ENCODE results near the gene SVOPL. TPM values are rescaled to one million over a fixed set of nuclear protein-coding genes. Genes with fewer than 3 reads are reported as not detected.

SVOPL gene
- total RNA-seq (not detected), polyA plus RNA-seq (not detected)
- long read RNA-seq, donor 1 = 0 reads
- long read RNA-seq, donor 2 = 0 reads
- long read RNA-seq, donor 3 = 0 reads
- long read RNA-seq, donor 4 = 0 reads

- no peak for ATAC-seq
- H3K4me3 ChIP-seq (ENCODE audit: low read length) = no peak within 1 kb of the TSS
- 64% methylated on average over 7 of the region's 7 CpGs for WGBS
- no peaks in the 10 kb centered on the region for H3K9me3 ChIP-seq (ENCODE audit: control insufficient read depth, low read length)
- no peaks in the 10 kb centered on the region for H3K4me1 ChIP-seq (ENCODE audit: control insufficient read depth, insufficient read depth, low read length)
- H3K27me3 ChIP-seq (ENCODE audit: control insufficient read depth, insufficient read depth) = no peaks in the 10 kb centered on the region
- intact Hi-C loops (cut with DNase I) = no loop called here
- no peak within 1 kb of the TSS for H3K27ac ChIP-seq (ENCODE audit: low read length)
- DNase-seq = no peak
Observed at GRCh38 chr7:138700857-138701536, at the start of gene SVOPL. SVOPL (minus strand) TSS chr7:138701362; CDS start chr7:138679045, 22,317 bp downstream.

GRCh38 chr7:138750473-138750872 is 49.3 kb upstream of the SVOPL start:
- Histone ChIP-seq H3K4me3 (ENCODE audit: low read length) (no peak overlapping the region), H3K4me1 (ENCODE audit: control insufficient read depth, insufficient read depth, low read length) (no peaks in the 10 kb centered on the region), H3K27me3 (ENCODE audit: control insufficient read depth, insufficient read depth) (no peaks in the 10 kb centered on the region), H3K27ac (ENCODE audit: low read length) (no peak overlapping the region), H3K9me3 (ENCODE audit: control insufficient read depth, low read length) (no peaks in the 10 kb centered on the region)
- 96% methylated on average over 15 of the region's 15 CpGs for WGBS
- ATAC-seq (no peak), DNase-seq (no peak)
- intact Hi-C loops (cut with DNase I) = no loop called here

- Histone ChIP-seq H3K27me3 (ENCODE audit: control insufficient read depth, insufficient read depth) (no peaks in the 10 kb centered on the region), H3K4me1 (ENCODE audit: control insufficient read depth, insufficient read depth, low read length) (no peaks in the 10 kb centered on the region), H3K4me3 (ENCODE audit: low read length) (no peak overlapping the region), H3K9me3 (ENCODE audit: control insufficient read depth, low read length) (no peaks in the 10 kb centered on the region), H3K27ac (ENCODE audit: low read length) (no peak overlapping the region)
- intact Hi-C loops (cut with DNase I) = no loop called here
- no peak for DNase-seq
- no peak for ATAC-seq
- WGBS = 72% methylated on average over 3 of the region's 3 CpGs
Observed at GRCh38 chr7:138749960-138750359, 48.8 kb upstream of the SVOPL start.

- H3K4me3 ChIP-seq (ENCODE audit: low read length) = no peak overlapping the region
Observed at GRCh38 chr7:138748666-138749065, 47.5 kb upstream of the SVOPL start.

GRCh38 chr7:138746073-138746472 is 44.9 kb upstream of the SVOPL start:
- no peak overlapping the region for H3K4me3 ChIP-seq (ENCODE audit: low read length)
- no peaks in the 10 kb centered on the region for H3K27me3 ChIP-seq (ENCODE audit: control insufficient read depth, insufficient read depth)
- H3K9me3 ChIP-seq (ENCODE audit: control insufficient read depth, low read length) = no peaks in the 10 kb centered on the region
- WGBS = 90% methylated on average over 4 of the region's 4 CpGs
- H3K27ac ChIP-seq (ENCODE audit: low read length) = no peak overlapping the region
- no peaks in the 10 kb centered on the region for H3K4me1 ChIP-seq (ENCODE audit: control insufficient read depth, insufficient read depth, low read length)
- intact Hi-C loops (cut with DNase I) = no loop called here
- no peak for DNase-seq
- ATAC-seq = no peak

More at GRCh38 chr7:138748666-138749065, 47.5 kb upstream of the SVOPL start:
- ATAC-seq (no peak), DNase-seq (no peak)
- 86% methylated on average over 6 of the region's 6 CpGs for WGBS
- Histone ChIP-seq H3K9me3 (ENCODE audit: control insufficient read depth, low read length) (no peaks in the 10 kb centered on the region), H3K27me3 (ENCODE audit: control insufficient read depth, insufficient read depth) (no peaks in the 10 kb centered on the region), H3K27ac (ENCODE audit: low read length) (no peak overlapping the region), H3K4me1 (ENCODE audit: control insufficient read depth, insufficient read depth, low read length) (no peaks in the 10 kb centered on the region)
- intact Hi-C loops (cut with DNase I) = no loop called here

- intact Hi-C loops (cut with DNase I) = no loop called here
- H3K4me1 ChIP-seq (ENCODE audit: control insufficient read depth, insufficient read depth, low read length) = no peaks in the 10 kb centered on the region
- DNase-seq = no peak
- H3K27me3 ChIP-seq (ENCODE audit: control insufficient read depth, insufficient read depth) = no peaks in the 10 kb centered on the region
- H3K9me3 ChIP-seq (ENCODE audit: control insufficient read depth, low read length) = no peaks in the 10 kb centered on the region
- 92% methylated on average over 7 of the region's 7 CpGs for WGBS
- no peak for ATAC-seq
- no peak overlapping the region for H3K4me3 ChIP-seq (ENCODE audit: low read length)
- no peak overlapping the region for H3K27ac ChIP-seq (ENCODE audit: low read length)
Observed at GRCh38 chr7:138745189-138745588, 44.0 kb upstream of the SVOPL start.

GRCh38 chr7:138741453-138741735 is 40.2 kb upstream of the SVOPL start:
- no peak for ATAC-seq
- WGBS = 92% methylated on average over 5 of the region's 5 CpGs
- intact Hi-C loops (cut with DNase I) = no loop called here
- Histone ChIP-seq H3K4me3 (ENCODE audit: low read length) (no peak overlapping the region), H3K27ac (ENCODE audit: low read length) (no peak overlapping the region), H3K4me1 (ENCODE audit: control insufficient read depth, insufficient read depth, low read length) (no peaks in the 10 kb centered on the region), H3K9me3 (ENCODE audit: control insufficient read depth, low read length) (no peaks in the 10 kb centered on the region), H3K27me3 (ENCODE audit: control insufficient read depth, insufficient read depth) (no peaks in the 10 kb centered on the region)
- DNase-seq = no peak

- no peak for ATAC-seq
- no peak overlapping the region for H3K4me3 ChIP-seq (ENCODE audit: low read length)
- H3K4me1 ChIP-seq (ENCODE audit: control insufficient read depth, insufficient read depth, low read length) = no peaks in the 10 kb centered on the region
- H3K27me3 ChIP-seq (ENCODE audit: control insufficient read depth, insufficient read depth) = no peaks in the 10 kb centered on the region
- intact Hi-C loops (cut with DNase I) = loop anchor here in 3 of 4 donors (5.0 kb wide), 1 partner anchor 578 kb away; no protein-coding TSS in a partner anchor
- no peaks in the 10 kb centered on the region for H3K9me3 ChIP-seq (ENCODE audit: control insufficient read depth, low read length)
- 93% methylated on average over 1 of the region's 1 CpG for WGBS
- DNase-seq = no peak
- H3K27ac ChIP-seq (ENCODE audit: low read length) = no peak overlapping the region
Observed at GRCh38 chr7:138739859-138740258, 38.7 kb upstream of the SVOPL start.

GRCh38 chr7:138738551-138739335 is 37.6 kb upstream of the SVOPL start:
- DNase-seq (peak; percentile 75 to 94 (median 89)), ATAC-seq (peak; percentile 78 to 82)
- Histone ChIP-seq H3K4me1 (ENCODE audit: control insufficient read depth, insufficient read depth, low read length) (no peaks in the 10 kb centered on the region), H3K9me3 (ENCODE audit: control insufficient read depth, low read length) (no peaks in the 10 kb centered on the region), H3K27me3 (ENCODE audit: control insufficient read depth, insufficient read depth) (no peaks in the 10 kb centered on the region), H3K4me3 (ENCODE audit: low read length) (no peak overlapping the region), H3K27ac (ENCODE audit: low read length) (no peak overlapping the region)
- WGBS = 28% methylated on average over 14 of the region's 14 CpGs
- intact Hi-C loops (cut with DNase I) = loop anchor here in 3 of 4 donors (5.0 kb wide), 1 partner anchor 576 kb away; no protein-coding TSS in a partner anchor

- no peak for ATAC-seq
- H3K4me1 ChIP-seq (ENCODE audit: control insufficient read depth, insufficient read depth, low read length) = no peaks in the 10 kb centered on the region
- no peak overlapping the region for H3K4me3 ChIP-seq (ENCODE audit: low read length)
- 70% methylated on average over 3 of the region's 3 CpGs for WGBS
- H3K27ac ChIP-seq (ENCODE audit: low read length) = no peak overlapping the region
- H3K9me3 ChIP-seq (ENCODE audit: control insufficient read depth, low read length) = no peaks in the 10 kb centered on the region
- intact Hi-C loops (cut with DNase I) = loop anchor here in 3 of 4 donors (5.0 kb wide), 1 partner anchor 576 kb away; no protein-coding TSS in a partner anchor
- no peaks in the 10 kb centered on the region for H3K27me3 ChIP-seq (ENCODE audit: control insufficient read depth, insufficient read depth)
- no peak for DNase-seq
Observed at GRCh38 chr7:138738114-138738513, 37.0 kb upstream of the SVOPL start.

GRCh38 chr7:138735399-138735798 is 34.2 kb upstream of the SVOPL start:
- no peak for ATAC-seq
- no peaks in the 10 kb centered on the region for H3K9me3 ChIP-seq (ENCODE audit: control insufficient read depth, low read length)
- no peaks in the 10 kb centered on the region for H3K27me3 ChIP-seq (ENCODE audit: control insufficient read depth, insufficient read depth)
- no peak overlapping the region for H3K27ac ChIP-seq (ENCODE audit: low read length)
- H3K4me1 ChIP-seq (ENCODE audit: control insufficient read depth, insufficient read depth, low read length) = no peaks in the 10 kb centered on the region
- no peak for DNase-seq
- H3K4me3 ChIP-seq (ENCODE audit: low read length) = no peak overlapping the region
- 70% methylated on average over 6 of the region's 6 CpGs for WGBS
- intact Hi-C loops (cut with DNase I) = loop anchor here in 3 of 4 donors (5.0 kb wide), 1 partner anchor 573 kb away; no protein-coding TSS in a partner anchor
